HepG2 (cell line): ENCODE data around the gene TEF. TPM values are rescaled to one million over a fixed set of nuclear protein-coding genes. Genes with fewer than 3 reads are reported as not detected.

ENCODE experiments used
- ATAC-seq: fragments of 200-7000 bp; cut with Tn5 transposase; 3 replicates; pipeline ENCODE4 v1.9.1; 2020; ENCODE audit warnings: mild to moderate bottlenecking, moderate library complexity
- BruUV-seq: library from RNA; stranded (reverse); fragments of 400-500 nt; replicated peaks from 2 replicates; lab custom pipeline; 2021; lab: Mats Ljungman, UMichigan
- CTCF ChIA-PET: fragments of 300-600 bp; formaldehyde crosslinking; extraction: SDS; loops from one replicate; lab custom pipeline; 2021; ENCODE audit warnings: low total read pairs, inconsistent platforms, low intra/inter-chr PET ratio; lab: Yijun Ruan, JAX
- POLR2A ChIA-PET: fragments of 350-600 bp; sonication (Branson Sonifier 250); formaldehyde crosslinking; loops from one replicate; lab custom pipeline; 2020; ENCODE audit warnings: antibody characterized with exemption, inconsistent platforms; lab: Yijun Ruan, JAX
- DNase-seq: peaks from one replicate; pipeline ENCODE4 v3.0.0-alpha.2; 2015; ENCODE audit warnings: low spot score
- FAIRE-seq: peaks from 3 replicates; lab custom pipeline; 2011; peaks lifted over from hg19 to GRCh38; lab: Jason Lieb, UNC
- H2AFZ ChIP-seq: one replicate; pipeline ENCODE4 v1.6.1; 2011; ENCODE audit warnings: low read length, inconsistent platforms
- H3K27ac ChIP-seq: fragments of 300-600 bp; 3 replicates; pipeline ENCODE4 v1.8.0; 2011; ENCODE audit warnings: mixed run types, mild to moderate bottlenecking, mixed read lengths, low read length, inconsistent platforms; ENCODE audit not compliant: insufficient read depth; ENCODE audit errors: extremely low read length
- H3K27me3 ChIP-seq, 2 experiments: fragments of 200-600 bp in 1 of 2; 2 replicates in 1 of 2; 3 replicates in 1 of 2; pipeline versions ENCODE4 v1.6.0 to v1.8.0; 2011; ENCODE audit warnings: low read length in 2 of 2, mild to moderate bottlenecking in 2 of 2, moderate library complexity in 2 of 2, inconsistent platforms in 1 of 2; ENCODE audit not compliant: insufficient read depth in 2 of 2, control insufficient read depth in 1 of 2
- H3K36me3 ChIP-seq, 2 experiments: fragments of 200-600 bp in 1 of 2; replicated peaks in 1 of 2; 2 replicates in 1 of 2; 3 replicates in 1 of 2; pipeline versions ENCODE4 v1.5.1 to v1.8.0; 2011; ENCODE audit warnings: low read length in 2 of 2, inconsistent platforms in 1 of 2; ENCODE audit not compliant: insufficient read depth in 2 of 2, control insufficient read depth in 1 of 2
- H3K4me1 ChIP-seq: 2 replicates; pipeline ENCODE4 v1.5.1; 2012; ENCODE audit warnings: low read length, inconsistent platforms; ENCODE audit not compliant: insufficient read depth
- H3K4me2 ChIP-seq: 2 replicates; pipeline ENCODE4 v1.6.0; 2011; ENCODE audit warnings: low read depth, low read length, inconsistent platforms
- H3K4me3 ChIP-seq, 3 experiments: fragments of 200-600 bp in 1 of 3; sonication (generic), shearing (Covaris generic) in 1 of 3; replicated peaks in 1 of 3; 2 replicates each; pipeline ENCODE4 v1.5.1; 2011 to 2016; ENCODE audit warnings: low read length in 3 of 3, inconsistent platforms in 2 of 3, low read depth in 2 of 3, mild to moderate bottlenecking in 2 of 3, control low read depth in 1 of 3, mixed read lengths in 1 of 3; ENCODE audit not compliant: insufficient read depth in 1 of 3
- H3K79me2 ChIP-seq: one replicate; pipeline ENCODE4 v1.6.1; 2011; ENCODE audit warnings: low read length, inconsistent platforms; ENCODE audit not compliant: insufficient read depth
- H3K9ac ChIP-seq: 2 replicates; pipeline ENCODE4 v1.6.0; 2011; ENCODE audit warnings: mild to moderate bottlenecking, low read depth, low read length, inconsistent platforms; ENCODE audit not compliant: insufficient read depth
- H3K9me3 ChIP-seq: 2 replicates; pipeline ENCODE4 v1.5.1; 2012; ENCODE audit warnings: mild to moderate bottlenecking, low read length
- H4K20me1 ChIP-seq: 2 replicates; pipeline ENCODE4 v1.6.0; 2011; ENCODE audit warnings: inconsistent platforms, mild to moderate bottlenecking, low read length, moderate library complexity; ENCODE audit not compliant: insufficient read depth
- AGO2 ChIP-seq: fragments of 200-400 bp; formaldehyde crosslinking; optimal IDR thresholded peaks from 2 replicates; pipeline ENCODE3; 2017; ENCODE audit warnings: mild to moderate bottlenecking, low read depth, low read length, moderate library complexity
- BATF2 ChIP-seq: sonication (generic); formaldehyde crosslinking; IDR thresholded peaks from 2 replicates; pipeline ENCODE4 v1.8.0; 2022; ENCODE audit warnings: mild to moderate bottlenecking, missing genetic modification reagents, moderate library complexity
- CHCHD3 ChIP-seq: sonication (generic); formaldehyde crosslinking; IDR thresholded peaks from 2 replicates; pipeline ENCODE4 v1.8.0; 2022; ENCODE audit warnings: mild to moderate bottlenecking, missing genetic modification reagents, moderate library complexity
- PHF21A ChIP-seq: sonication (generic); formaldehyde crosslinking; IDR thresholded peaks from 2 replicates; pipeline ENCODE4 v1.5.0; 2020; ENCODE audit warnings: mild to moderate bottlenecking, missing genetic modification reagents
- SP5 ChIP-seq: IDR thresholded peaks from 2 replicates; pipeline ENCODE4 v1.6.1; 2016; ENCODE audit warnings: low read depth, borderline replicate concordance
- TEAD2 ChIP-seq: sonication (generic); formaldehyde crosslinking; IDR thresholded peaks from 2 replicates; pipeline ENCODE4 v1.9.0; 2021; ENCODE audit warnings: missing genetic modification reagents
- TFDP2 ChIP-seq: sonication (generic); formaldehyde crosslinking; IDR thresholded peaks from 2 replicates; pipeline ENCODE4 v1.4.0; 2020; ENCODE audit warnings: missing genetic modification reagents
- TGIF2 ChIP-seq: IDR thresholded peaks from 2 replicates; pipeline ENCODE4 v1.6.1; 2016; ENCODE audit warnings: control low read depth, missing compliant biosample characterization
- XRCC5 ChIP-seq: fragments of 200-400 bp; formaldehyde crosslinking; optimal IDR thresholded peaks from 2 replicates; pipeline ENCODE3; 2017; ENCODE audit warnings: mild to moderate bottlenecking, low read length
- ZBTB21 ChIP-seq: sonication (generic); formaldehyde crosslinking; IDR thresholded peaks from 2 replicates; pipeline ENCODE4 v1.4.0; 2020; ENCODE audit warnings: missing genetic modification reagents
- ZMYM3 ChIP-seq: sonication (generic); formaldehyde crosslinking; IDR thresholded peaks from 2 replicates; pipeline ENCODE4 v1.5.1; 2020; ENCODE audit warnings: mild to moderate bottlenecking, missing genetic modification reagents
- ZNF10 ChIP-seq: sonication (generic); formaldehyde crosslinking; IDR thresholded peaks from 2 replicates; pipeline ENCODE4 v1.4.0; 2020; ENCODE audit warnings: mild to moderate bottlenecking, low read depth, missing genetic modification reagents, borderline replicate concordance
- ZNF225 ChIP-seq: sonication (generic); formaldehyde crosslinking; IDR thresholded peaks from 2 replicates; pipeline ENCODE4 v1.4.0; 2020; ENCODE audit warnings: mild to moderate bottlenecking, missing genetic modification reagents
- ZNF704 ChIP-seq: sonication (generic); formaldehyde crosslinking; IDR thresholded peaks from 2 replicates; pipeline ENCODE4 v1.8.1; 2023; ENCODE audit warnings: mild to moderate bottlenecking, inconsistent platforms, moderate library complexity, missing genetic modification reagents, borderline replicate concordance
- ZSCAN20 ChIP-seq: sonication (generic); formaldehyde crosslinking; IDR thresholded peaks from 2 replicates; pipeline ENCODE4 v1.4.0; 2020; ENCODE audit warnings: missing genetic modification reagents, mild to moderate bottlenecking, borderline replicate concordance
- WGBS: methylation state at CpG from one replicate; pipeline ENCODE4 v1.1.6; 2017; ENCODE audit warnings: low lambda C conversion rate; 5-methylcytosine and 5-hydroxymethylcytosine counted together
- in situ Hi-C: cut with HindIII; loops from 2 replicates; pipeline ENCODE4 v1.10.0; 2017; ENCODE audit warnings: low pct_unique_long_range_greater_than_20kb; ENCODE audit not compliant: extremely low pct_ligation_motif_present
- intact Hi-C: fragments of 100-400 bp; cut with micrococcal nuclease; formaldehyde crosslinking; loops from one replicate; pipeline ENCODE4 v1.10.0; 2022; ENCODE audit not compliant: unreplicated experiment
- polyA plus RNA-seq, 8 experiments: library from polyadenylated mRNA; depleted of rRNA in 3 of 8; stranded (reverse) in 7 of 8; unstranded in 1 of 8; fragments of >200 nt; fragmentation: Illumina TruSeq in 4 of 8; extraction: Trizol in 4 of 8; gene quantifications; 2 replicates each; pipeline versions ENCODE4 v1.2.1 to v1.2.3, GENCODE V29; 2011 to 2016; ENCODE audit warnings: low read depth in 4 of 8, missing spikeins in 1 of 8, mixed read lengths in 1 of 8; ENCODE audit not compliant: insufficient read depth in 1 of 8
- total RNA-seq, 5 experiments: library from RNA; depleted of rRNA; stranded (reverse); fragments of >200 nt; fragmentation: Illumina TruSeq; extraction: Trizol; gene quantifications; 2 replicates each; pipeline ENCODE4 v1.2.3, GENCODE V29; 2016; ENCODE audit warnings: low read depth in 1 of 5

Gene TEF
- total and polyA plus RNA-seq, 2 of the 13 experiments (the other 11 are each of a cell fraction or from before 2014, with no cell fraction given) = 7.6 to 11.2 TPM

- ATAC-seq (no peak), FAIRE-seq (no peak)
These were observed 25.2 kb upstream of the TEF start for GRCh38 chr22:41356430-41357028.

GRCh38 chr22:41357191-41357590, 24.6 kb upstream of the TEF start:
- Histone ChIP-seq H2AFZ (no peak overlapping the region), H3K27me3 (no peaks in the 10 kb centered on the region), H3K4me2 (no peak overlapping the region), H3K79me2 (no peaks in the 10 kb centered on the region), H3K9ac (no peak overlapping the region), H3K36me3 (peaks cover 20 to 52% of the 10 kb centered on the region in 2 experiments), H3K27ac (no peak overlapping the region), H3K9me3 (no peaks in the 10 kb centered on the region), H3K4me1 (peaks cover 21% of the 10 kb centered on the region), H3K4me3 (no peak overlapping the region), H4K20me1 (no peaks in the 10 kb centered on the region)
- no peak for ATAC-seq
- POLR2A ChIA-PET = interaction anchor here (1.9 kb wide), 1 partner anchor 24 kb away, joined by 9 read pairs; the partner anchor contains the start of gene TEF
- TF ChIP-seq ZBTB21 (CRISPR knock-in tag) = no peak
- TF ChIP-seq ZNF704 (CRISPR knock-in tag) = no peak
- no peak for TF ChIP-seq ZSCAN20 (CRISPR knock-in tag)
- TF ChIP-seq BATF2 (CRISPR knock-in tag) = no peak
- TF ChIP-seq PHF21A (CRISPR knock-in tag) = no peak
- no peak for TF ChIP-seq ZNF10 (CRISPR knock-in tag)
- no peak for TF ChIP-seq TGIF2 (CRISPR knock-in tag)
- no peak for TF ChIP-seq CHCHD3
- no peak for TF ChIP-seq XRCC5
- TF ChIP-seq TFDP2 (CRISPR knock-in tag) = no peak
- intact Hi-C loops = no loop called here
- no peak for DNase-seq
- no peak for FAIRE-seq
- no TSS peak for BruUV-seq
- CTCF ChIA-PET = no interaction called here
- no CpG with 5 or more reads among the region's 16 CpGs for WGBS
- in situ Hi-C loops = no loop called here

More at GRCh38 chr22:41356430-41357028, 25.2 kb upstream of the TEF start:
- Histone ChIP-seq H3K9ac (no peak overlapping the region), H3K79me2 (no peaks in the 10 kb centered on the region), H3K4me2 (no peak overlapping the region), H2AFZ (no peak overlapping the region), H3K4me1 (peaks cover 21% of the 10 kb centered on the region), H4K20me1 (no peaks in the 10 kb centered on the region), H3K27me3 (no peaks in the 10 kb centered on the region), H3K4me3 (no peak overlapping the region), H3K27ac (no peak overlapping the region), H3K9me3 (no peaks in the 10 kb centered on the region), H3K36me3 (peaks cover 24 to 57% of the 10 kb centered on the region in 2 experiments)
- TSS peak; percentile 25 for BruUV-seq
- WGBS = 100% methylated on average over 4 of the region's 25 CpGs
- ChIA-PET POLR2A (no interaction called here), CTCF (no interaction called here)
- intact Hi-C loops (no loop called here), in situ Hi-C loops (no loop called here)
- TF ChIP-seq TEAD2 (CRISPR knock-in tag) = no peak
- no peak for TF ChIP-seq SP5 (CRISPR knock-in tag)
- peak; percentile 70 for TF ChIP-seq AGO2
- no peak for TF ChIP-seq ZMYM3
- TF ChIP-seq ZNF225 (CRISPR knock-in tag) = no peak
- no peak for DNase-seq
